Measurements from ENCODE around the gene GOSR1. TPM values are rescaled to one million over a fixed set of nuclear protein-coding genes. Genes with fewer than 3 reads are reported as not detected.
"Not testable (repeated sequence)": the region's sequence is repeated elsewhere in the genome, so short reads cannot be mapped to it uniquely, and the experiment has no call there.

Gene GOSR1
- polyA plus RNA-seq, 5 donors = 36.6 to 52.6 (median 51.1) TPM

DNA sequence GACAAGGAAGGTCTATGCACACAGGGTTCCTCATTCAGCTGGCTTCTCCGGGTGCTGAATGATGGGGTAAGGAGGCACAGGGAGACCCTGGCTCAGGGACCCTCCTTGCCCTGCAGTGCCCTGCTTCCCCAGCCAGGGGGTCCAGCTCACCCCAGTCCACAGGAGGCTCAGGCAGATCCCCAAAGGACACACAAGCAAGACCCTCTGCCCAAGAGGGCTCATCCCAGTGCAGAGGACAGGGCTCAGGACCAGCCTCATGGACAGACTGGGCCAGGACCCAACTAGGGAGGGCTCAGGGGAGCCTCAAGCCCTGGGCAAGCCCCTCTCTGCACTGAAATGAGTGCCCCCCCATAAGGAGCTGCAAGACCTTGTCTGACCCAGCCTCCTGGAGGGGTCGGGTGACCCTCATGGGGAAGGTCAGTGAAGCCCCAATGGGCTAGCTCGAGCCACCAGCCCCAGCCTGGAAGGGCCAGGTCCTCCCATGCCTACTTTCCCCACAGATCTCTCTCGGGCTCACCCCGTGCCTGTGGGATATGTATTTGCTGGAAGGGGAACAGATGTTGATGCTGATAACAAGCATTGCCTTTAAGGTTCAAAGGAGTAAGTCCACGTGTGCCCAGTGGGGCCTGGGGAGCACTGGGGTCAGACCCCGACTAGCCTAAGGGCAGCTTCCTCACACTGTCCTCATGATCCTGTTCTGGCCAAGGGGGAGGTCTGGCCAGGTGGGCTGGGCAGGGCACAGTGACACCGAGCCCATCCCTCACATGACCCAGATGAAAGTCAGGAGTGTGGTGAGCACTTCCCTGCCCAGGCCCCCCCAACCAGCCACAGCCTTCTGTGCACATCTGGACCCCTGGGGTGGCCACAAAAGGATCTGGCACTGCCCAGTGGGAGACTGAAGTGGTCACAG lies 83.2 kb downstream of the GOSR1 start:
- not testable (repeated sequence) for DNase-seq

DNA sequence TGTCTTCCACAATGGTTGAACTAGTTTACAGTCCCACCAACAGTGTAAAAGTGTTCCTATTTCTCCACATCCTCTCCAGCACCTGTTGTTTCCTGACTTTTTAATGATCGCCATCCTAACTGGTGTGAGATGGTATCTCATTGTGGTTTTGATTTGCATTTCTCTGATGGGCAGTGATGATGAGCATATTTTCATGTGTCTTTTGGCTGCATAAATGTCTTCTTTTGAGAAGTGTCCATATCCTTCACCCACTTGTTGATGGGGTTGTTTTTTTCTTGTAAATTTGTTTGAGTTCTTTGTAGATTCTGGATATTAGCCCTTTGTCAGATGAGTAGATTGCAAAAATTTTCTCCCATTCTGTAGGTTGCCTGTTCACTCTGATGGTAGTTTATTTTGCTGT lies 84.6 kb downstream of the GOSR1 start:
- DNase-seq = not testable (repeated sequence)

DNA sequence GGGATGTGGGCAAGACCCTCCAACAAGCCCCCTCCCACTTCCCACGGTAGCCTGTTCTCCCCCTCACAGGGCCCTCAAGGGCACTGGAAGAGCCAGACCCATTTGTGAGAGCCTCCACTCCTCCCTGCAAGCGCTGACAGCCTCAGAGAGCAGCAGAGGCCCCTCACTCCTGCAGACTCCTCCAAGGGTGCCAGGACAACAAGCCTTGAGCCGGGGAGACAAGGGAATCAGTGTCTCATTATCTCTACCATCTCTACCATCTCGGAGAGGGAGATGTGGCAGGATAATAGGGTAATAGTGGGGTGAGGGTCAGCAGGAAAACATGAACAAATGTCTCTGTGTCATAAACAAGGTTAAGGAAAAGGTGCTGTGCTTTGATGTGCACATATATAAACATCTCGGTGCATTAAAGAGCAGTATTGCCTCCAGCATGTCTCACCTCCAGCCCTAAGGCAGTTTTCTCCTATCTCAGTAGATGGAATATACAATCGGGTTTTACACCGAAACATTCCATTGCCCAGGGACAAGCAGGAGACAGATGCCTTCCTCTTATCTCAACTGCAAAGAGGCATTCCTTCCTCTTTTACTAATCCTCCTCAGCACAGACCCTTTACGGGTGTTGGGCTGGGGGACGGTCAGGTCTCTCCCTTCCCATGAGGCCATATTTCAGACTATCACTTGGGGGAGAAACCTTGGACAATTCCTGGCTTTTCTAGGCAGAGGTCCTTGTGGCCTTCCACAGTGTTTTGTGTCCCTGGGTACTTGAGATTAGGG lies 86.1 kb downstream of the GOSR1 start:
- not testable (repeated sequence) for DNase-seq

DNA sequence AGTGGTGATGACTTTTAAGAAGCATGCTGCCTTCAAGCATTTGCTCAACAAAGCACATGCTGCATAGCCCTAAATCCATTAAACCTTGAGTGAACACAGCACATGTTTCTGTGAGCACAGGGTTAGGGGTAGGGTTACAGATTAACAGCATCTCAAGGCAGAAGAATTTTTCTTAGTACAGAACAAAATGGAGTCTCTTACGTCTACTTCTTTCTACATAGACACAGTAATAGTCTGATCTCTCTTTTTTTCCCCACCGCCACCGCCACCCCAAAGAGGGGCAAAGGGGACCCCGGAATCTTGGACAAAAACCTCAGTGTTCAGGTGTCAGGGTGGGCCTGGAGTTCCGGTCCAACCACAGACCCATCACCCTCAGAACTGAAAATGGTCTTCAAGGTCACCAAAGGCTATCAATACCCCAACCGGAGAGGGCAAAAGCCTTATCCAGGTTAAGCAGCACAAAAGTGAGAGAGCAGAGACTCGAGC lies 86.7 kb downstream of the GOSR1 start:
- DNase-seq = not testable (repeated sequence)

DNA sequence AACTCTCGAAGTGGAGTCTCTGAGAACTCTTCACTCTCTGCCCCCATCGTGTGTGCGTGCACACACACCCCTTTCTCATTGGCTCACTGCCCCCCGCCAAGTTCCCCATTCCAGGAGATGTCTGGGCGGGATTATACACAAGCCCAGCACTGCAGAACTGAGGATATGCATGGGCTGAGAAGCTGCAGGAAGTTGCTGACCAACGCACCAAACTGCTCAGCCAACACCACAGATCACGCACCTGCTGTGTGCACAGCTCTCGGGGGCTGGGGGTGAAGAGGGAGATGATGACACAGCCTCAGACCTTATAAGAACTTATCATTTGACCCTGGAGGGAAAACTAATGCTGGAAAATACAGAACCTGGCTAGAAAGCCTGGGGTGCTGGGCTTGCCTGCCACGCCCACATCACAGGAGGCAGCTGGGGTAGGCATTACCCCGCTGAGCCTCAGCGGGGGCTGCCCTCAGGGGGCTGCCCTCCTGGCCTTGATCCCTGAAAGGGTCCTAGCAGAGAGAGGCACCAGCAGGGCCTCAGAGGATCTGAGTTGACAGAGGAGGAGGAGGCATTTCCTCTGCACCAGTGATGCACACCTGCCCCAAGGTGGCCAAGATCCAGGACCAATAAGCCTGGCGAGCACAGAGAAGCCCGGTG lies 87.3 kb downstream of the GOSR1 start:
- DNase-seq = not testable (repeated sequence)

DNA sequence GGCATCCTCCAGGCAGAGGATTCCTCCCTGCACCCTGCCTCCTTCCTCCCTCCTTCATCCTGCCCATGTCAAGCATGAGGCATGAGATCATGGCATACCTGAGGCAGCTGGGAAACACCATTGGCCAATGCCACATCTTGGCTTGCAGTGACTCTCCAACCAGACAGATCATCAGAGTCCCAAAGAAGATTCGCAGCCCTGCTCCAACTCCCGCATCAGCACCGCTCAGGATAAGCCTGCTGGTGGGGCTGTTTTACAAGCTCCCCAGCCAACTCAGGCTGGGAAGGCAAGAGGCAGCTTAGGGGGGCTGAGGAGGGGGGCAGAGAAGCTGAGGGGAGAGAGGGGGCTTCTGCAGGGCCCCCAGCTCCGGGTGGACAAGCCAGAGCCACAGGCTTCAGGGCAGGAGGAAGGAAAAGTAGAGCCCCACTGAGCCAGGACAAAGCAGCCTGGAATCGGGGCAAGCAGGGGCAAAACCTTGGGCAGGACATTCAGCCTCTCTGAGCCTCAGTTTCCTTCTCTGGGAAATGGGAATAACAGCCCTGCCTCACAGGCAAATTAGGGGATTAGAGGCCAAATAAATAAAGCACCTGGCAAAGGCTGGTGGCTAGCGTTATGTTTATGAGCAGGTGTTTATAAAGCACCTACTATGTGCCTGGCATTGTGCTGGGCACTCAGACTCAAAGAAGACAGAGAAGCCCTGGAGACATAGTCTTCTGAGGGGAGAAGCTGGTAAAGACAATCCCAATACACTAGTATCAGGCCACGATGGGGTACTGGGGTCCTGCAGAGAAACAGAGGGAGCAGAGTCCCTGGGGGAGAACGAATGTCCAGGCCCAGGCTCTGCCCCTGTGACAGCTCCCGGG lies 88.1 kb downstream of the GOSR1 start:
- DNase-seq = no peak

DNA sequence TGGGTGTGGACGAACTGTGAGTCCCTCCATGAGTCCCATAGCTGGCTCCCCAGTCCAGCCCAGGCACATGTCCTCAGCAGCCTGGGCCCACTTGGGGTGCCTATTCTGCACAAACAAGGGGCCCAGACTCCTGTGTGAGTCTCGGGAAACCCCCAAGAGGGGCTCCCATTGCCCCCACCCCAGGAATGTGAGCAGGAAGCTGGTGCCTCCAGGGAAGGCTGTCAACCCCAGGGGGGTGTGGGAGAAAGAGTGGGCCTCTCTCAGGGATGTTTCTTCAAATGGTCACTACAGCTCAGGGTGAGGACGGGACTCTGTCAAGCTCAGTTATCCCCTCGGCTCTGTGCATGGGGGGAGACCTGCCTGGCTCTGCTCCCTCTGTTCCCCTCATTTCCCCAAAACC lies 88.9 kb downstream of the GOSR1 start:
- DNase-seq = not testable (repeated sequence)

DNA sequence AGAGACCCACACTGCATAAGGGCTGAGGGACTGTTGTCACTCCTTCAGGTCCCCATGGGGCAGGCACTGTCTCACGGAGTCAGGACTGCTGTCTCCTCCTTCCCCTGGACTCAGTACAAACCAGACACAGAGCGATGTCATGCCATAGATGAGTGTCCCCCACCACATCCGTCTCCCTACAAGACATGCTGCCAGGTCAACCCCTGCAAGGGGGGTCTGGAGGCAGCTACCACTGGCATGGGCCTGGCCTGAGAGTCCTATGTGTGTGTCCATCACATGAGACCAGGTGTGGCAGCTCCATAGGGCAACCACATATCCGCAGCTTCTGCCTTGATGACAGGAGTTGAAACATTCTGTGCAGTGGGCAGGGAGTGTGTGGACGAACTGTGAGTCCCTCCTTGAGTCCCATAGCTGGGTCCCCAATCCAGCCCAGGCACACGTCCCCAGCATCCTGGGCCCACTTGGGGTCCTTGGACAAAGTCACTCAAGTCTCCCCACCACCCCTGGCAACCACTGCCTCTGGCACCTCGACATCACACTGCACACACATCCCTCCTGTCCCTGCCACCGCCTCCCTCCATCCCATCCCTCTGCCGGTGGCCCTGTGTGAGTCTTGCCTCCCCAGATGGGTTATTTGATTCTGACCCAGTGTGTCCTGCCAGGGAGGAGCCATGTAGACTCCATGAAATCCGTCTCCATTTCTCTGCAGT lies 89.5 kb downstream of the GOSR1 start:
- DNase-seq = not testable (repeated sequence)

DNA sequence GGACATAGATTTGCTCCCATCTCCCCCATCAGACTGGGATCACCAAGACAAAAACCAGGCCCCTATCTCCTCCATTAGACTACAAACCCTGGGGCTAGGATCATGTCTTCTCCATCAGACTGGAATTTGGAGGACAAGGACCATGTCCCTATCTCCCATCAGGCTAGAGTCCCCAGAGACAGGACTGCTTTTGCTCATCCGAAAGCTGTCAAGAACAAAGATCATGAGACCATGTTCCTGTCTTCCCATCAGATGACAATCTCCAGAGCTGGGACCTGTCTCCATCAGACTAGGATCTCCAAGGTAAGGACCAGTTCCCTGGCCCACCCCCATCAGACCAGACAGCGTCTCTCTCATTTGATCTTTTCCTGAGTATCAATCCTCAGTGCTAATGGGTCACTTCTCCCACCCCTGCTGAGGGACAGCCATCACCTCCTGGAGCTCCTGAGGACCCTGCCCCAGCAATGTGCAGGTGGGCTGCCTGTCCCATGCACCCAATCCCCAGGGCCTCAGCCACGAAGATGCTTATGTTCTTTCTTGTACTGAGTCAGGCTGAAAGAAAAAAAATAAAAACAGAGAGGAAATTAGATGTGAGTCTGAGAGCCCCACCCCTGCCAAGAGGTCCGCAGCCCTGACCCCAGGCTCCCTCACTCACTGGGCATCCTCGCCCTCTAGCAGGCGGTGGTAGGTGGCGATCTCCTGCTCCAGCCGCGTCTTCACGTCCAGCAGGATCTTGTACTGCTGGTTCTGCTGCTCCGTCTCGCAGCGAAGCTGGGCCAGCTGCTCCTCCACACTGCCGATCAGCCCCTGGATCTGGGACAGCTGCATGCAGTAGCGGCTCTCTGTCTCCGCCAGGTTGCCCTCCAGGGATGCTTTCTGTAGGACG lies 90.3 kb downstream of the GOSR1 start:
- no peak for DNase-seq

DNA sequence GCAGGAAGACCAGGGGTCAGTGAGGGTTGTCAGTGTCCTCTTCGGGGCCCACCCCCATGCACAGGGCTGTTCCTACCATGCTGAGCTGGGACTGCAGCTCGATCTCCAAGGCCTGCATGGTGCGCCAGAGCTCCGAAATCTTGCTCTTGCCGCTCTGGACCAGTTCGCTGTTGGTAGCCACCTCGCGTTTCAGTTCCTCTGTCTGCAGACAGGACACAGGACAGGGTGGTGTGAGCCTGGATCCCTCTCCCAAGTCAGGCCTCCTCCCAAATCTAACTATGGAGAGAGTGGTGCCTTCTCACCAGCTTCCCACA lies 90.9 kb downstream of the GOSR1 start:
- no peak for DNase-seq

DNA sequence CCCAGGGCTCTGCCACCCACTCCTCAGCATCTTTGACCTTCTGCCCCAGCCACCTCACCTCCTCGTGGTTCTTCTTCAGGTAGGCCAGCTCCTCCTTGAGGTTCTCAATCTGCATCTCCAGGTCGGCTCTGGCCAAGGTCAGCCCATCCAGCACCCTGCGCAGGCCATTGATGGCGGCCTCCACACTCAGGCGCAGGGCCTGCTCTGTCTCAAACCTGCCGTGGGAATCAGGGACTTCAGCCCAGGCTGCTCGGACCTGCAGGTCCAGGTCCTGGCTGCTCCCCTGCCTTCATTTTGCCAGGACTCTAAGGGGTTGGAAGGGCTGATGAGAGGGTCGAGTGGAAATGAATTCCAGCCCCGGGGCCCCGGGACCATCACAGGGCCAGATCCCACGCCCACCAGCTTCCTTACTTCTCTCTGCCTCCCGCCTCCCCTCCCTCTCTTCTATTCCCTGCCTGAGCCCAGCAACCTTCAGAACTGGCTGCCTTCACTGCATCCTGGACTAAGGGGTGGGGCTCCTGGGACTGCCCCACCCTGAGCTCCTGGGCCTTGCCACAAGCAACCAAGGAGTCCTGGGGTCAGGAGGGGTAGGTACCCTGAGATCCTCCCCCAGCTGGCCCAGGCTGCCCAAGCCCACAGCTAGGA lies 92.4 kb downstream of the GOSR1 start:
- DNase-seq = not testable (repeated sequence)

DNA sequence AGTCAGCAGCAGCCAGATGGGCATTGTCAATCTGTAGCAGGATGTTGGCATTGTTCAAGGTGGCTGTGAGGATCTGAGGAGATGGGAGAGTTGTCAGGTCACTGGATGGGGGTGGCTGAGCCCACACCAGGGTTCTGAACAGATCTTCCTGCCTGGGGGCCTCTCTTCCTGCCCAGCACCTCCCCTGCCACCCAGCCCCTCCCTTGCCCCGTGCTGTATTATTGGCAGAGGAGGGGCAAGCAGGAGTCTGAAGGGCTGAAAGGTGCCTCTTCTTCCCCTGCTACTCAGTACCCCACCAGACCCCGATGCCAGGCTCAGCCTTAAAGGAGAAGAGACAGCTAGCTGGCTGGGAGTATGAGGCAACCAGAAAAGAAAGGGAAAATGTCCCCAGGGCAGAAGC lies 93.0 kb downstream of the GOSR1 start:
- no peak for DNase-seq

DNA sequence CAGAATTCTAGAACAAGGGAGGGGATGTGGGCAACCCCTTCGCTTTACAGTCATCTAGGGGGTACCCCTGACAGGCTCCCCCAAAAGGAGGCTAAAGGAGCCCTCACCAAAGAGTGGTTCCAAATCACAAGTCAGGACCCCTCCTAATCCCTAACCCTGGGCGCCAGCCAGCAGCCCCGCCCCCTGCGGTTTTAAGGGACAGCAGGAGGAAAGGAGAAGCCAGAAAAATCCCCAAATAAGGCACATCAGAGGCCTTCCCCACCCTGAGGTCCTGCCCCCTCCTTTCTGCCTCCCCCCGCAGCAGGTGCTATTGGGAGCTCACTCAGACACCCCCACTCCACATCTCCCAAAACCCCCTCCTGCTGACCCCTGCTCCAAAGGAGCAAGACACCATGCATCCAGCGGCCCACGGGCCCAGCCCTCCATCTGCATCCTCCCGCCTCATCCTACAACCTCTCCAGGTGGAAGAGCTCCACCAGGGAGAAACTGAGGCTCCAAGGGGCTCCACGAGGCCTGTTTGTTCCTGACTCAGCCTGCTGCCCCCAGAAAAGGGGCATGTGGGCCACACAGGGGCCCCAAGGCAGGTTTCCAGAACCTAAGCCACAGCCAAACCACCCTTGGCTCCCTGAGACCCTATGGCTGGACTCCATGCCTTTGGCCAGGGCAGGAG lies 93.5 kb downstream of the GOSR1 start:
- no peak for DNase-seq

DNA sequence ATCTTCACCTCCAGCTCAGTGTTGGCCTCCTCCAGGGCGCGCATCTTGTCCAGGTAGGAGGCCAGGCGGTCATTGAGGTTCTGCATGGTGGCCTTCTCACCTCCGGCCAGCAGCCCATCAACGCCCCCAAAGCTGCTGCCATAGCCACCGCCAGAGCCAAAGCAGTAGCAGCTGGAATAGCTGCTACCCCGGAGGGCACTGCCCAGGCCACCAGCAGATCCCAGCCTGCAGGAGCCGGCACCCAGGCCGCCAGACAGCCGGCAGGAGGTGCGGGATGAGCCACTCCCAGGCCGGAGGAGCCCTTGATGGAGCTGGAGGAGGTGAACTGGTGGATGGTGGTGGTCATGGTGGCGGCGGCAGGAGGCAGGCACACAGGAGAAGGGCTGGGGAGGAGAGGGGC lies 94.2 kb downstream of the GOSR1 start:
- not testable (repeated sequence) for DNase-seq

DNA sequence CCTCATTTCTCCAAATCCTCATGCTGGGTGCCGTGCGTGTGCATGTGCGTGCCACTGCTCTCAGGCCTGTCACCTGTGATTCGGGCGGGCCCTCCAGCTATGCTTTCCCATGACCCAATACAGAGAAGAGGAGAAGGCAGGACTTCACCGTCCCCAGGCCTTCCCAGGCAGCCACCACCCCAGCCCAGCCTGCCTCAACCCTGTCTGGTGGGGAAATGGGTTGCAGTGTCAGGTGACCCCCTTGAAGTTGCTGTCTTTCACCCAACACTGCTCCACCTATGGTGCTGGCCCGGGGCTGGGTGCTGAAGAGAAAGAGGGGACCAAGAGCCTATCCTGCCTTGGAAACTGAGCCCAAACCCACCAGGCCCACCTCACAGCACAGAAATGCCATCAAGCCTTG lies 94.7 kb downstream of the GOSR1 start:
- DNase-seq = no peak

DNA sequence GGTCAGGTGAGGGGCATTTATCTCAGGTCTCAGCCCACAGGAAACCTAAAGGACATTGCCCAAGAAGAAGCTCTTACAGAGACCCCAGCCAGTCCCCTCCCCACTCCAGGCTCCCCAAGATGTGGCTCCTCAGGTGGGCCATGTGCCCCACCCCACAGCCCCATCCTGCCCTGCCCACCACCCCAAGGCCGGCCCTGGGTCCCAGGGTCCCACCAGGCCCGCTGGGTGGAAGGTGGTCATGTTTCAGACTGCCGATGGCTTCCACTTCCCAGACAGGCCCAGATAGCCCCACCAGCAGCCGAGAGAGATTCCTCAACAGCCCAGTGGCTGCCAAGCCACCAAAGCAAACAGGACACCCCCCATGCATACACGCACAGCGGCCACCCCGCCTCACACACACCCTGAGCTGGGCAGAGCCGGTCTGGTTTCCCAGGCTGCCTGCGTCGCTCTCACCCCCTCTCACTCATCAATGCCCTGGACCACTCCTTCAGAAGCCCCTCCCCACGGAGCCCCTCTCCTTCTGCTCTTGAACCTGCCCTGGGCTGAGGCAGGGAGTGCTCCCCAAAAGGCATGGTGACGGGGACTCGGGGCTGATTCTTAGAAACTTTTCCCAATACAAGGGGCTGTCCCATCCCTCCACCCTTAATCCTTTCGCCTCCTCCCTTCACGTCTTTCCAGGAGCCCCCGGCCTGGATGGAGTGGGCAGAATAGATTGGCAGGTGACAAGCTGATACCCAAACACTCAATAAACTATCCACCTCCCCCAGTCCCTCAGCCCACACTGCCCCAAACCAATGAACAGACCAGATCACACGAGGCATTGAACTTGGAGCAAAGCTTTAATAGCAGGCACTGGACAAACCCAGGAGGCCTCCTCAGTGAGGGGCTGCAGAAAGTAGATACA lies 95.7 kb downstream of the GOSR1 start:
- DNase-seq = not testable (repeated sequence)

DNA sequence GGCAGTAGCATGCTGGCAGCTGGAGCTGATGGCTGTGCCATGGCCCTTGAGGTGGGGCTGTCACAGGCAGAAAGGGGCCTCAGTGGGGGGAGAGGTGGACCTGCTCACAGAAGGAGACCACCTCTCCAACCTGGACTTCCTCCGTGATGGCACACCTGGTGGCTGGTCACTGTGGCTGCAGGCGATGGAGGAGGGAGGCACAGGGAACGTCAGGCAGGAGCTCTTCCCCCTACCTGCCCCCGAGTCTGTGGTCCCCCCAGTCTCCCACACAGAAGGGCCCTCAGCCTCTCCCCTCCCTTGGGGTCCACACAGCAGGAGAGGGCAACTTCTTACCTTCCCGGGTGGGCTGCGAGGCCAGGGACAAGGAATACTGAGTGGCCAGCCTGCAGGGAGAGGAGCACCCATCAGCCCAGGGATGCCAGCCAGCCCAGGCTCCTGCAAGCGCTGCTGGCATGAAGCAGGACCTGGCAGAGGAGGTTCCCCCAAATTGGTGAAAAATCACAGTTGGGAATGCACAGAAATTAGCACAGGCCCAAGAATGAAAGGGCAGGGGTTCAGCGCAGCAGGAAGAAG lies 96.5 kb downstream of the GOSR1 start:
- DNase-seq = no peak
